H1 (cell line): ENCODE measurements around the gene SPTAN1. TPM values are rescaled to one million over a fixed set of nuclear protein-coding genes. Genes with fewer than 3 reads are reported as not detected.

ENCODE experiments used
- CTCF ChIA-PET: fragments of 300-600 bp; sonication (Branson Sonifier 250); formaldehyde crosslinking; loops from one replicate; lab custom pipeline; 2021; ENCODE audit not compliant: partially characterized antibody; lab: Charles Lee
- POLR2A ChIA-PET: fragments of 300-600 bp; sonication (Branson Sonifier 250); formaldehyde crosslinking; loops from one replicate; lab custom pipeline; 2021; ENCODE audit warnings: inconsistent platforms; ENCODE audit not compliant: partially characterized antibody; lab: Charles Lee
- DNase-seq, 2 experiments: peaks; one replicate each; pipeline versions ENCODE4 v3.0.0 to v3.0.0-alpha.2; 2010 to 2022; ENCODE audit warnings: low spot score in 2 of 2, low read depth in 1 of 2, mixed read lengths in 1 of 2
- FAIRE-seq: peaks from 2 replicates; lab custom pipeline; 2011; peaks lifted over from hg19 to GRCh38; lab: Jason Lieb, UNC
- H2AFZ ChIP-seq: 2 replicates; pipeline ENCODE4 v1.8.1; 2012; ENCODE audit warnings: low read length, inconsistent platforms
- H2AK5ac ChIP-seq: 2 replicates; pipeline ENCODE4 v1.6.1; 2013; ENCODE audit warnings: low read depth, low read length
- H2BK120ac ChIP-seq: replicated peaks from 2 replicates; pipeline ENCODE3; 2013; ENCODE audit warnings: low read depth, low read length, inconsistent platforms
- H2BK12ac ChIP-seq: 2 replicates; pipeline ENCODE4 v1.6.1; 2013; ENCODE audit warnings: low read depth, low read length
- H2BK15ac ChIP-seq: 2 replicates; pipeline ENCODE4 v1.6.1; 2013; ENCODE audit warnings: low read length
- H2BK20ac ChIP-seq: 2 replicates; pipeline ENCODE4 v1.6.1; 2013; ENCODE audit warnings: low read length
- H2BK5ac ChIP-seq: 2 replicates; pipeline ENCODE4 v1.6.1; 2013; ENCODE audit warnings: low read depth, low read length
- H3K14ac ChIP-seq: 2 replicates; pipeline ENCODE4 v1.6.1; 2013; ENCODE audit warnings: inconsistent platforms; ENCODE audit not compliant: insufficient read length
- H3K18ac ChIP-seq: 2 replicates; pipeline ENCODE4 v1.6.1; 2013; ENCODE audit warnings: low read length; ENCODE audit errors: extremely low read depth
- H3K23ac ChIP-seq: 2 replicates; pipeline ENCODE4 v1.6.1; 2013; ENCODE audit warnings: inconsistent platforms; ENCODE audit not compliant: insufficient read length
- H3K23me2 ChIP-seq: 2 replicates; pipeline ENCODE4 v1.6.1; 2013; ENCODE audit warnings: low read depth, low read length
- H3K27ac ChIP-seq: 2 replicates; pipeline ENCODE4 v1.6.1; 2011; ENCODE audit warnings: low read depth, low read length, inconsistent platforms
- H3K27me3 ChIP-seq, 4 experiments: replicated peaks in 1 of 4; 1 replicate in 1 of 4; 2 replicates in 3 of 4; pipeline versions ENCODE4 v1.6.1 to v1.8.1; 2011 to 2013; ENCODE audit warnings: low read length in 3 of 4, mild to moderate bottlenecking in 3 of 4, inconsistent platforms in 2 of 4, mixed read lengths in 2 of 4, moderate library complexity in 1 of 4; ENCODE audit not compliant: control insufficient read depth in 3 of 4, insufficient read depth in 3 of 4; ENCODE audit errors: extremely low read depth in 1 of 4
- H3K36me3 ChIP-seq, 4 experiments: 2 replicates each; pipeline versions ENCODE4 v1.6.1 to v1.8.1; 2011 to 2013; ENCODE audit warnings: mild to moderate bottlenecking in 4 of 4, low read length in 3 of 4, moderate library complexity in 2 of 4, control low read depth in 1 of 4, inconsistent platforms in 1 of 4; ENCODE audit not compliant: insufficient read depth in 4 of 4, control insufficient read depth in 2 of 4
- H3K4ac ChIP-seq: replicated peaks from 2 replicates; pipeline ENCODE3; 2013; ENCODE audit warnings: low read length, low read depth, mixed read lengths, inconsistent platforms; ENCODE audit not compliant: insufficient read length
- H3K4me1 ChIP-seq, 4 experiments: replicated peaks in 1 of 4; 1 replicate in 1 of 4; 2 replicates in 3 of 4; pipeline versions ENCODE4 v1.6.1 to v1.8.1; 2011 to 2013; ENCODE audit warnings: low read length in 3 of 4, inconsistent platforms in 2 of 4, mixed read lengths in 1 of 4; ENCODE audit not compliant: insufficient read depth in 4 of 4, control insufficient read depth in 3 of 4
- H3K4me2 ChIP-seq, 2 experiments: 2 replicates each; pipeline versions ENCODE4 v1.6.1 to v1.8.1; 2011 to 2013; ENCODE audit warnings: low read depth in 2 of 2, low read length in 2 of 2, control low read depth in 1 of 2, inconsistent platforms in 1 of 2, mild to moderate bottlenecking in 1 of 2; ENCODE audit not compliant: insufficient read depth in 1 of 2
- H3K4me3 ChIP-seq, 4 experiments: fragments of 200-600, 300-600 bp in 1 of 4; sonication (generic), shearing (Covaris generic), sonication (Bioruptor Twin) in 1 of 4; 2 replicates each; pipeline versions ENCODE4 v1.5.1 to v1.8.1; 2011 to 2016; ENCODE audit warnings: low read length in 4 of 4, low read depth in 3 of 4, control low read depth in 2 of 4, inconsistent platforms in 2 of 4, mild to moderate bottlenecking in 2 of 4, mixed read lengths in 1 of 4, moderate library complexity in 1 of 4; ENCODE audit not compliant: insufficient read depth in 2 of 4; ENCODE audit errors: extremely low read depth in 1 of 4
- H3K56ac ChIP-seq: replicated peaks from 2 replicates; pipeline ENCODE3; 2013; ENCODE audit warnings: low read depth, mild to moderate bottlenecking, mixed read lengths, low read length, inconsistent platforms; ENCODE audit not compliant: insufficient read length
- H3K79me1 ChIP-seq: 2 replicates; pipeline ENCODE4 v1.6.1; 2013; ENCODE audit warnings: low read depth, low read length, control low read depth
- H3K79me2 ChIP-seq, 2 experiments: 2 replicates each; pipeline versions ENCODE4 v1.6.1 to v1.8.1; 2012 to 2013; ENCODE audit warnings: low read length in 2 of 2, mild to moderate bottlenecking in 2 of 2, inconsistent platforms in 1 of 2; ENCODE audit not compliant: insufficient read depth in 2 of 2, control insufficient read depth in 1 of 2
- H3K9ac ChIP-seq, 4 experiments: replicated peaks in 1 of 4; 1 replicate in 1 of 4; 2 replicates in 3 of 4; pipeline versions ENCODE4 v1.6.1 to v1.8.1; 2011 to 2013; ENCODE audit warnings: low read depth in 3 of 4, low read length in 3 of 4, control low read depth in 2 of 4, mild to moderate bottlenecking in 2 of 4, moderate library complexity in 2 of 4, inconsistent platforms in 1 of 4; ENCODE audit errors: extremely low read depth in 1 of 4
- H3K9me3 ChIP-seq, 2 experiments: 2 replicates each; pipeline versions ENCODE4 v1.6.1 to v1.8.1; 2012 to 2013; ENCODE audit warnings: mild to moderate bottlenecking in 2 of 2, moderate library complexity in 2 of 2, control low read depth in 1 of 2, inconsistent platforms in 1 of 2, low read depth in 1 of 2, low read length in 1 of 2, mixed read lengths in 1 of 2; ENCODE audit not compliant: insufficient read depth in 2 of 2
- H4K20me1 ChIP-seq, 2 experiments: replicated peaks in 1 of 2; 2 replicates each; pipeline versions ENCODE3 to v1.8.1; 2011 to 2013; ENCODE audit warnings: inconsistent platforms in 2 of 2, low read length in 2 of 2, mild to moderate bottlenecking in 1 of 2; ENCODE audit not compliant: insufficient read depth in 2 of 2, control insufficient read depth in 1 of 2
- H4K5ac ChIP-seq: 2 replicates; pipeline ENCODE4 v1.6.1; 2013; ENCODE audit warnings: low read length, low read depth, mixed read lengths, inconsistent platforms; ENCODE audit not compliant: insufficient read length
- H4K8ac ChIP-seq: 2 replicates; pipeline ENCODE4 v1.8.0; 2013; ENCODE audit warnings: mild to moderate bottlenecking, moderate library complexity, low read length, inconsistent platforms; ENCODE audit not compliant: insufficient read depth; ENCODE audit errors: extremely low read depth
- H4K91ac ChIP-seq: replicated peaks from 2 replicates; pipeline ENCODE3; 2013; ENCODE audit warnings: low read length, mixed read lengths, inconsistent platforms; ENCODE audit not compliant: insufficient read length
- TEAD4 ChIP-seq: IDR thresholded peaks from 2 replicates; pipeline ENCODE4 v1.6.1; 2012; ENCODE audit warnings: low read depth, low read length, inconsistent platforms, mixed read lengths
- WGBS, 2 experiments: shearing (Covaris generic) in 1 of 2; methylation state at CpG; one replicate each; pipeline versions ENCODE4 v1.1.6 to v1.1.7; 2013 to 2015; ENCODE audit warnings: low lambda C conversion rate in 2 of 2, mixed read lengths in 2 of 2, inconsistent platforms in 1 of 2, low coverage in 1 of 2, missing lambda C conversion rate in 1 of 2; ENCODE audit not compliant: insufficient replicate concordance in 2 of 2, insufficient coverage in 1 of 2, insufficient read length in 1 of 2; ENCODE audit errors: extremely low coverage in 1 of 2, missing lambda C conversion rate in 1 of 2; 5-methylcytosine and 5-hydroxymethylcytosine counted together
- polyA plus RNA-seq, 7 experiments: library from polyadenylated mRNA; depleted of rRNA in 3 of 7; stranded (reverse) in 5 of 7; unstranded in 2 of 7; fragments of >200 nt in 5 of 7; fragments of 200-250 nt in 2 of 7; gene quantifications; 1 replicate in 5 of 7; 2 replicates in 1 of 7; 4 replicates in 1 of 7; pipeline versions ENCODE4 v1.2.1 to v1.2.3, GENCODE V29; 2011 to 2013; ENCODE audit warnings: missing spikeins in 2 of 7, mixed read lengths in 2 of 7
- total RNA-seq: library from RNA; stranded (reverse); fragmentation: NEBNext Ultra II Directional; extraction: Animal tissue kit (Norgen Biotek cat#: 25700); gene quantifications from 2 replicates; pipeline ENCODE4 v1.2.1, GENCODE V29; 2021

Gene SPTAN1
- total and polyA plus RNA-seq, 2 of the 8 experiments (the other 6 are each of a cell fraction or from before 2014, with no cell fraction given) = 182 to 216 TPM

- Histone ChIP-seq H4K91ac (no peak overlapping the region), H3K9ac (no peak overlapping the region)
- no peak for TF ChIP-seq TEAD4
These were observed 74.8 kb downstream of the SPTAN1 start for GRCh38 chr9:128627127-128627715.

More at GRCh38 chr9:128627127-128627715, 74.8 kb downstream of the SPTAN1 start:
- ChIA-PET CTCF (no interaction called here), POLR2A (no interaction called here)
- Histone ChIP-seq H3K4me2 (no peak overlapping the region), H4K5ac (no peak overlapping the region), H2BK12ac (no peak overlapping the region), H2BK15ac (no peak overlapping the region), H3K4ac (no peak overlapping the region), H2BK5ac (no peak overlapping the region), H3K23me2 (no peaks in the 10 kb centered on the region), H3K4me1 (no peaks in the 10 kb centered on the region), H3K36me3 (peaks cover 17 to 42% (median 33%) of the 10 kb centered on the region in 4 experiments), H3K79me1 (peaks cover 5% of the 10 kb centered on the region), H3K27ac (no peak overlapping the region), H4K20me1 (peaks cover 3 to 16% of the 10 kb centered on the region in 2 experiments), H3K27me3 (no peaks in the 10 kb centered on the region), H3K9me3 (no peaks in the 10 kb centered on the region), H2AK5ac (no peak overlapping the region), H3K18ac (no peak overlapping the region), H4K8ac (peak overlapping the region; percentile 41; the same call in 1 of the 2 replicates), H3K79me2 (no peaks in the 10 kb centered on the region), H3K14ac (no peak overlapping the region), H2BK20ac (no peak overlapping the region), H2BK120ac (no peak overlapping the region), H3K56ac (no peak overlapping the region), H3K23ac (no peak overlapping the region), H3K4me3 (no peak overlapping the region), H2AFZ (no peak overlapping the region)
- FAIRE-seq (no peak), DNase-seq (no peak)
- 95% methylated on average over 15 of the region's 15 CpGs; no CpG with 5 or more reads in 1 of the 2 experiments for WGBS, 2 experiments
